H9 (cell line): Measurements from ENCODE around the gene FBXL15. TPM values are rescaled to one million over a fixed set of nuclear protein-coding genes. Genes with fewer than 3 reads are reported as not detected.
A peak's percentile ranks its signal among the peaks of the same experiment; 100 is the strongest.

Experiments
- DNase-seq: peaks from one replicate; pipeline ENCODE4 v3.0.0-alpha.2; 2017
- H2AFZ ChIP-seq: one replicate; pipeline ENCODE4 v1.6.1; 2013; ENCODE audit warnings: mild to moderate bottlenecking, low read length, control low read depth, moderate library complexity
- H2AK5ac ChIP-seq: 2 replicates; pipeline ENCODE4 v1.6.1; 2013; ENCODE audit warnings: low read length, control low read depth, mixed read lengths; ENCODE audit not compliant: insufficient read length
- H2BK120ac ChIP-seq: one replicate; pipeline ENCODE4 v1.6.1; 2013; ENCODE audit warnings: low read depth, mild to moderate bottlenecking, low read length, control low read depth, inconsistent platforms; ENCODE audit not compliant: poor library complexity, severe bottlenecking
- H2BK12ac ChIP-seq: 2 replicates; pipeline ENCODE4 v1.6.1; 2013; ENCODE audit warnings: low read length, control low read depth, mixed read lengths, low read depth; ENCODE audit not compliant: insufficient read length
- H2BK15ac ChIP-seq: 2 replicates; pipeline ENCODE4 v1.6.1; 2013; ENCODE audit warnings: low read depth, low read length, control low read depth
- H2BK20ac ChIP-seq: one replicate; pipeline ENCODE4 v1.6.1; 2013; ENCODE audit warnings: low read depth, mild to moderate bottlenecking, low read length, control low read depth, inconsistent platforms; ENCODE audit not compliant: poor library complexity, severe bottlenecking
- H2BK5ac ChIP-seq: 2 replicates; pipeline ENCODE4 v1.6.1; 2013; ENCODE audit warnings: low read length, control low read depth, mixed read lengths; ENCODE audit not compliant: insufficient read length
- H3K14ac ChIP-seq: 2 replicates; pipeline ENCODE4 v1.6.1; 2013; ENCODE audit warnings: low read length, control low read depth; ENCODE audit not compliant: insufficient read depth
- H3K18ac ChIP-seq: 2 replicates; pipeline ENCODE4 v1.6.1; 2013; ENCODE audit warnings: low read depth, mild to moderate bottlenecking, mixed read lengths, low read length, control low read depth; ENCODE audit not compliant: insufficient read length
- H3K23ac ChIP-seq: 2 replicates; pipeline ENCODE4 v1.6.1; 2013; ENCODE audit warnings: low read length, control low read depth, mixed read lengths, low read depth; ENCODE audit not compliant: insufficient read length
- H3K23me2 ChIP-seq: 2 replicates; pipeline ENCODE4 v1.6.1; 2013; ENCODE audit warnings: low read depth, mild to moderate bottlenecking, mixed read lengths, low read length, control low read depth; ENCODE audit not compliant: insufficient read length, poor library complexity, severe bottlenecking
- H3K27ac ChIP-seq: 2 replicates; pipeline ENCODE4 v1.5.1; 2013; ENCODE audit warnings: low read length, control low read depth, mixed read lengths, low read depth; ENCODE audit not compliant: insufficient read length
- H3K27me3 ChIP-seq: 2 replicates; pipeline ENCODE4 v1.6.1; 2013; ENCODE audit warnings: low read length, control low read depth, inconsistent platforms; ENCODE audit not compliant: insufficient read depth
- H3K4ac ChIP-seq: 2 replicates; pipeline ENCODE4 v1.6.1; 2013; ENCODE audit warnings: low read depth, mild to moderate bottlenecking, control low read depth, inconsistent platforms, low read length, moderate library complexity
- H3K4me1 ChIP-seq: 2 replicates; pipeline ENCODE4 v1.6.1; 2013; ENCODE audit warnings: low read length, control low read depth, inconsistent platforms; ENCODE audit not compliant: insufficient read depth
- H3K4me2 ChIP-seq: 2 replicates; pipeline ENCODE4 v1.6.1; 2013; ENCODE audit warnings: low read length, control low read depth, mixed read lengths; ENCODE audit not compliant: insufficient read length, insufficient read depth
- H3K56ac ChIP-seq: 2 replicates; pipeline ENCODE4 v1.6.1; 2013; ENCODE audit warnings: low read depth, mild to moderate bottlenecking, mixed read lengths, low read length, control low read depth; ENCODE audit not compliant: insufficient read length
- H3K79me1 ChIP-seq: 2 replicates; pipeline ENCODE4 v1.6.1; 2013; ENCODE audit warnings: low read depth, mild to moderate bottlenecking, moderate library complexity, low read length, control low read depth, inconsistent platforms; ENCODE audit not compliant: insufficient read depth, poor library complexity, severe bottlenecking
- H3K79me2 ChIP-seq: 2 replicates; pipeline ENCODE4 v1.6.1; 2013; ENCODE audit warnings: low read length, control low read depth, inconsistent platforms; ENCODE audit not compliant: insufficient read depth
- H3K9ac ChIP-seq: 2 replicates; pipeline ENCODE4 v1.6.1; 2013; ENCODE audit warnings: low read length, control low read depth, mixed read lengths; ENCODE audit not compliant: insufficient read length; ENCODE audit errors: extremely low read depth
- H3K9me3 ChIP-seq: one replicate; pipeline ENCODE4 v1.6.1; 2013; ENCODE audit warnings: low read depth, low read length, inconsistent platforms; ENCODE audit not compliant: control insufficient read depth
- H3T11ph ChIP-seq: one replicate; pipeline ENCODE4 v1.6.1; 2013; ENCODE audit warnings: mild to moderate bottlenecking, low read length, control low read depth, inconsistent platforms
- H4K20me1 ChIP-seq: one replicate; pipeline ENCODE4 v1.6.1; 2013; ENCODE audit not compliant: control insufficient read depth, insufficient read length, insufficient read depth
- H4K5ac ChIP-seq: 2 replicates; pipeline ENCODE4 v1.6.1; 2013; ENCODE audit warnings: low read depth, mild to moderate bottlenecking, mixed read lengths, low read length, control low read depth; ENCODE audit not compliant: insufficient read length
- H4K8ac ChIP-seq: replicated peaks from 2 replicates; pipeline ENCODE4 v1.6.1; 2013; ENCODE audit warnings: low read length, control low read depth, mixed read lengths, low read depth; ENCODE audit not compliant: insufficient read length
- H4K91ac ChIP-seq: 2 replicates; pipeline ENCODE4 v1.6.1; 2013; ENCODE audit warnings: low read depth, mild to moderate bottlenecking, moderate library complexity, mixed read lengths, low read length, control low read depth; ENCODE audit not compliant: insufficient read length
- H3K27ac Mint-ChIP-seq, 3 experiments: 2 replicates in 2 of 3; 3 replicates in 1 of 3; pipeline ENCODE4 v1.8.0; 2020 to 2021; ENCODE audit warnings: mixed read lengths in 3 of 3, mild to moderate bottlenecking in 1 of 3, moderate library complexity in 1 of 3
- H3K27me3 Mint-ChIP-seq: 2 replicates; pipeline ENCODE4 v1.8.0; 2021; ENCODE audit warnings: low read depth, mild to moderate bottlenecking, moderate library complexity, mixed read lengths
- H3K36me3 Mint-ChIP-seq, 3 experiments: 2 replicates in 2 of 3; 3 replicates in 1 of 3; pipeline ENCODE4 v1.8.0; 2020 to 2021; ENCODE audit warnings: low read depth in 3 of 3, mixed read lengths in 3 of 3; ENCODE audit not compliant: insufficient read depth in 1 of 3
- H3K4me1 Mint-ChIP-seq, 2 experiments: 2 replicates each; pipeline ENCODE4 v1.8.0; 2020; ENCODE audit warnings: mixed read lengths in 2 of 2
- H3K4me3 Mint-ChIP-seq, 2 experiments: 2 replicates in 1 of 2; 3 replicates in 1 of 2; pipeline ENCODE4 v1.8.0; 2020 to 2021; ENCODE audit warnings: mild to moderate bottlenecking in 2 of 2, mixed read lengths in 2 of 2, moderate library complexity in 1 of 2
- H3K9me3 Mint-ChIP-seq, 2 experiments: 2 replicates in 1 of 2; 3 replicates in 1 of 2; pipeline ENCODE4 v1.8.0; 2020; ENCODE audit warnings: mild to moderate bottlenecking in 2 of 2, mixed read lengths in 2 of 2, moderate library complexity in 1 of 2
- CTCF ChIP-seq: fragments of 200-600 bp; sonication (generic); conservative IDR thresholded peaks from 3 replicates; pipeline ENCODE4 v1.8.0; 2021; ENCODE audit warnings: antibody characterized with exemption, mild to moderate bottlenecking
- WGBS: extraction: QIAGEN DNeasy Blood & Tissue Kit; methylation state at CpG from one replicate; pipeline ENCODE4 v1.1.7; 2013; ENCODE audit warnings: missing lambda C conversion rate, low lambda C conversion rate, mixed read lengths; ENCODE audit not compliant: insufficient read length; ENCODE audit errors: extremely low coverage; 5-methylcytosine and 5-hydroxymethylcytosine counted together
- total RNA-seq: library from RNA; stranded (reverse); gene quantifications from 2 replicates; pipeline ENCODE4 v1.2.1, GENCODE V29; 2021

FBXL15 gene
- total RNA-seq, 1 experiment from 2014 or later = 9.1 TPM

DNA sequence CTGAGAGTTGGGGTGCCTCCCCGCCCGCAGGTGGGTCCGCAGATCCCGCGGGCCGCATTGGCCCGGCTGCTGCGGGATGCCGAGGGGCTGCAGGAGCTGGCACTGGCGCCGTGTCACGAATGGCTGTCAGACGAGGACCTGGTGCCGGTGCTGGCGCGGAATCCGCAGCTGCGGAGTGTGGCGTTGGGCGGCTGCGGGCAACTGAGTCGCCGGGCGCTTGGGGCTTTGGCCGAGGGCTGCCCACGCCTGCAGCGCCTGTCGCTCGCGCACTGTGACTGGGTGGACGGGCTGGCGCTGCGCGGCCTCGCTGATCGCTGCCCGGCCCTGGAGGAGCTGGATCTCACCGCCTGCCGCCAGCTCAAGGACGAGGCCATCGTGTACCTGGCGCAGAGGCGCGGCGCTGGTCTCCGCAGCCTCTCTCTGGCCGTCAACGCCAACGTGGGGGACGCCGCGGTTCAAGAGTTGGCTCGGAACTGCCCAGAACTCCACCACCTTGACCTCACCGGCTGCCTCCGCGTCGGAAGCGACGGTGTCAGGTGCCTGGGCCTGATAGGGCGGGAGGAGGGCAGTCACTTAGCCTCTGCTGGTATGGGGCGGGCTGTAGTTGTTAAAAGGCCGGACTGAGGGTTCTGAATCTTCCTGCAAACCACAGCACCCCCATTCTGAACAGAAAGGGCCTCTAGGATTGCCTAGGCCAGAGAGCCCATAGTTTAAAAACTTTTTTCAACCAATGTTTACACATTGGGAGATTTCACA is 1.3 kb downstream of the FBXL15 start:
- H2BK120ac ChIP-seq = no peak overlapping the region
- H3T11ph ChIP-seq = no peak overlapping the region
- peak; percentile 72 for DNase-seq
- no peak overlapping the region for H2BK12ac ChIP-seq
- no peak overlapping the region for H3K56ac ChIP-seq
- H3K14ac ChIP-seq = no peak overlapping the region
- no peak for TF ChIP-seq CTCF
- H3K23ac ChIP-seq = no peak overlapping the region
- H3K4ac ChIP-seq = no peak overlapping the region
- Mint-ChIP-seq H3K36me3 (peaks cover 6 to 17% (median 16%) of the 10 kb centered on the region in 3 experiments; a peak in 5 of 7 replicates), H3K9me3 (no peaks in the 10 kb centered on the region; a peak in 1 of 5 replicates), H3K27me3 (peaks cover 22% of the 10 kb centered on the region), H3K4me1 (peaks cover 16 to 24% of the 10 kb centered on the region in 2 experiments), H3K4me3 (peak overlapping the region; percentile 92 to 97), H3K27ac (no peak overlapping the region)
- no peak overlapping the region for H3K27ac ChIP-seq
- H3K18ac ChIP-seq = peak overlapping the region; percentile 27
- peaks cover 35% of the 10 kb centered on the region for H3K23me2 ChIP-seq
- no peaks in the 10 kb centered on the region for H4K20me1 ChIP-seq
- H3K4me1 ChIP-seq = peaks cover 2% of the 10 kb centered on the region; the same call in 1 of the 2 replicates
- H3K9me3 ChIP-seq = no peaks in the 10 kb centered on the region
- no peaks in the 10 kb centered on the region for H3K27me3 ChIP-seq
- no peak overlapping the region for H4K8ac ChIP-seq
- H2AK5ac ChIP-seq = no peak overlapping the region
- no peak overlapping the region for H4K91ac ChIP-seq
- WGBS = no CpG with 5 or more reads among the region's 62 CpGs
- no peaks in the 10 kb centered on the region for H3K79me2 ChIP-seq
- peak overlapping the region; percentile 40 for H3K9ac ChIP-seq
- H3K79me1 ChIP-seq = no peaks in the 10 kb centered on the region
- H3K4me2 ChIP-seq = peak overlapping the region; percentile 74
- no peak overlapping the region for H2BK15ac ChIP-seq
- no peak overlapping the region for H2AFZ ChIP-seq
- H2BK20ac ChIP-seq = no peak overlapping the region
- H2BK5ac ChIP-seq = no peak overlapping the region
- no peak overlapping the region for H4K5ac ChIP-seq
